Smooth muscle cell of the brain vasculature (primary cell): ENCODE results near the gene FMO4.
"Not testable (repeated sequence)": the region's sequence is repeated elsewhere in the genome, so short reads cannot be mapped to it uniquely, and the experiment has no call there.

ENCODE experiments used
- DNase-seq: peaks from one replicate; pipeline ENCODE4 v3.0.0-alpha.2; 2012; ENCODE audit warnings: low read depth, low spot score

Gene FMO4

DNA sequence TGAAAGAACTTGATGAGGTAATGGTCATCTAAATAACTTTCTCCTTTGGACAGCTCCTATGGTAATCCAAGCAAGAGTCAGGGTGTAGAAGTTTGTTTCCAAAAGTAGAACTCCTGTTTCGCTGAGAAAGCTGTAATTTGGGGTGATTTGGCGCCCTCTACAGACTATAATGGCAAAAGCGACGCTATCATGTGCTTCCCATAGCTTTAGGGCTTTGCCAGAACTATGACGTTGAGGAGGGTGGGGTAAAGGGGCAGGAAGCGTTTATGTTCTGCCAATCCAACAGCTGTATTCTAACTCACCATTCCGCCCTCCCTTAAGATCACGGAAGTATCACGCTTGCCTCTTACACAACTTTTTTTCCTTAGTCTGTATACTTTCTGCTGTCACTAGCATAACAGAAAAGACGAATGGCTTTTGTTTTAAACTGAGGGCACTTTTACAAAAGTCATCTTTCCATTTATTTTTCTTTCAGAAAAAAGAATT is at the start of gene FMO4:
FMO4 (plus strand) TSS at position 349 of the 486 bp plus-strand sequence. CDS start 5,643 bp downstream, outside the sequence.
- DNase-seq = peak; percentile 95

GRCh38 chr1:171265686-171266085 is 48.3 kb upstream of the FMO4 start:
- DNase-seq = no peak

DNA sequence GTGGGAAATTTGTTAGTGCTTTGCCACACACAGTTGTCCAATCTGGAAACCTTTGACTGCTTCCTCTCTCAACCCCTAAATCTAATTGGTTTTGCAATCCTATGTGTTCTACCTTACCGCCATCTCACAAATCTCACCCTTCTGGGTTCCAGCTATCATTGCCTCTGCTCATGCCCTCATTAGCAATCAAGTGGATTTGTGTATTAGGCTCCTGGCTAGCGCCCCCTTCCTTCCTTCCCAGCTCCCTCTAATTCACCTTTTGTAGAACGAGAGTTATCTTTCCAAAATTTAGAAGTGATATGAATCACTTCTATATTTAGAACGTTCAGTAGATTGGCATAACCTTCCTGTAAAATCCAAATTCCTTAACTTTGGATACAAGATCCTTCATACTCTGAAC is 47.1 kb upstream of the FMO4 start:
- no peak for DNase-seq

DNA sequence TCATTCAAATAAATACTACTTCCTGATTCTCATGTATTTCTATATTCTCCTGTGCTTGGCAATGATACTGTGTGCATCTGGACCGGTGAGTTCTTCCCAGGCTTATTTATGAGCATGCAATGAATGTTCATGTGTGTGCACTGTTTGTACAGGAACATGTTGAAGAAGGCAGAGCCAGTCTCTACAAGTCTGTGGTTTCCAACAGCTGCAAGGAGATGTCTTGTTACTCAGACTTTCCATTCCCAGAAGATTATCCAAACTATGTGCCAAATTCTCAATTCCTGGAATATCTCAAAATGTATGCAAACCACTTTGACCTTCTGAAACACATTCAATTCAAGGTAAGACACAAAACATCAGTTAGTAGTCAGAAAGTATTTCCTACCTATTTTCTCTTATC is 46.6 kb upstream of the FMO4 start:
- no peak for DNase-seq

GRCh38 chr1:171270806-171271205 is 43.2 kb upstream of the FMO4 start:
- DNase-seq = no peak

DNA sequence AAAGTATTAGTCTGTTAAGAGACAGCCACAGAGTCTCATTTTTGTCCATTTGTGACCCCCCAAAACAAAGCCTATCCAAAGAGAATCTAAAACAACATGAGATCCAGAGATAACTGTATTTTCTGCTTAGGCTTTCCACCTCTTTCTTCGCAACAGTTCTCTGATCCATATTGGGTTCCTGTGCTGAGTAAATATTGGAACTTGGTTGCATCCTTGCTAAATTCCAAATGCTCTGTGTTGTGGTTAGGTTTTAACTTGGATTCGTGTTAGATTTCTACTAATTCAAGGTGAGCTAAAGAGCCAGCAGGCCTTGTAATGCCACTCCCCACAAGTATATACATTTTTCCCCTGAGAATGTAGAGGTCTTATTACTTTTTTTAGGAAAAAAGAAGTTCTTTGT is 36.4 kb upstream of the FMO4 start:
- no peak for DNase-seq

GRCh38 chr1:171279234-171279633 is 34.7 kb upstream of the FMO4 start:
- DNase-seq = no peak

- no peak for DNase-seq
These were observed 34.3 kb upstream of the FMO4 start for GRCh38 chr1:171279678-171280077.

DNA sequence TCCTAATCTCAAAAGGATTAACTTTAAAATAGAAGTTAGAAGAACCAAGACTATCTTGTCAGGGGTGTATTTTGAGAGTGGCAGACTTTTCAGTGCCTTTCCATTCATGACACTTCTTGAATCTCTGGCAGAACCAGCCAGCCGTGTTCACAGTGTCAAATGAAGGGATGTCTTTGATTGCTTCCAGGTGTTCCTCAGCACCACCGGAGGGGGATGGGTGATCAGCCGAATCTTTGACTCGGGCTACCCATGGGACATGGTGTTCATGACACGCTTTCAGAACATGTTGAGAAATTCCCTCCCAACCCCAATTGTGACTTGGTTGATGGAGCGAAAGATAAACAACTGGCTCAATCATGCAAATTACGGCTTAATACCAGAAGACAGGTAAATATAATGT is 33.4 kb upstream of the FMO4 start:
- DNase-seq = no peak

DNA sequence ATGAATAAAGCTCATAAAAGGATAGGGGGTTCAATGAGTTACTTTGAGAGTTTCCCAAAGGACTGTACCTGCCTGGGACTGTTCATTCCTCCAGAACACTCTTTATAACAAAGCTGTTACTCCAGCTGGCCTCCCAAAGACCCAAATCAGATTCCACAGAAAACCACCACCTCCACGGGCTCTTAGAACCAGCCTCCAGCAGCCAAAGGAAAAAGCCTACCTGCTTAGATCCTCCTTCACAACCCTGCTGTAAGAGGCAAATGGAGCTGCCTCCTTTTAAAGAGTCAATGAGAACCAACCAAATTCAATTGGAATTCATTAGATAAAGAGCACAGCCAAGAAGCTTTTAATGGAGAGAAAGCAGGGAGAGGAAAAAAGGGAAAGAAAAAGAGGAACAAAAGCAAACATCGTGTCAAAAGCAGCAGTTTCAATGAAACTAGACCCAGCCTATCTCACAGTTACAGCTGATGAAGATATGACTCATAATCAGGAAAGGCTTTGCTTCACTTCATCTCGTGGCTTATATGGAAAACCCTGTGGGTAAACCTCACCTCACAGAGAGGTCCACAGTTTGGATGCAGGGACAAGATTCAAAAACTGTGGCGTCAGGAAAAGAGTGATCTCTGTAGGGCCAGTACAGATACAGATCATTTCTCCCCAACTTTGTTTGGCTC is 27.8 kb upstream of the FMO4 start:
- no peak for DNase-seq

GRCh38 chr1:171290621-171291020 is 23.4 kb upstream of the FMO4 start:
- DNase-seq = no peak

DNA sequence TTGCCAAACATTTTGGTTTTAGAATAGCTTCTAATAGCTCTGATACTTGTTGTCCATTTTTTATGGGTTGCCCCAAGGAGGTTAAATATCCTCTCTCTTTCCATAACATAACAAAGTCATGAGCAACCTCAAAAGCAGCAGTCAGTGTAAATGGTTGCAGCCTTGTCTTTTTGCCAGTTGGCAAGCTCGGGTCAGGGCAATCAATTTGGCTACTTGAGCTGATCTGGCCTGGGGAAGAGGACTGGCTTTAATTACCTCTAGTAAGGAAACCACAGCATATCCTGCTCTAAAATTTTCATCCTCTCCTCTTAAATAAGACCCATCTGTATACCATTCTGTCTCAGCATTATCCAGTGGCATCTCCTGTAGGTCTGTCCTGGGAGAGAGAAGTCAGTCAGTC is 21.2 kb upstream of the FMO4 start:
- no peak for DNase-seq

DNA sequence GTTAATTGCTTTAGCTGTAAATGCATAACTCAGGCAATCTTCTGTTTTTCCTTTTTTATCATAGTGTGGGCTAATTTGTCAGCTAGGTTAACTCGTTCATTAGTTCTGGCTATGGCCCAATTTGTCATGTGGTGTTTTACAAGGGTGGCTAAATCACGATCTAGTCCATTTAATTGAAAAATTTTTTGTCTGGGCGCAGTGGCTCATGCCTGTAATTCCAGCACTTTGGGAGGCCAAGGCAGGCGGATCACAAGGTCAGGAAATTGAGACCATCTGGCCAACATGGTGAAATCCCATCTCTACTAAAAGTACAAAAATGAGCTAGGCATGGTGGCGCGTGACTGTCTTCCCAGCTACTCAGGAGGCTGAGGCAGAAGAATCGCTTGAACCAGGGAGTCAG is 18.6 kb upstream of the FMO4 start:
- not testable (repeated sequence) for DNase-seq

- no peak for DNase-seq
These were observed 18.2 kb upstream of the FMO4 start for GRCh38 chr1:171295821-171296220.

DNA sequence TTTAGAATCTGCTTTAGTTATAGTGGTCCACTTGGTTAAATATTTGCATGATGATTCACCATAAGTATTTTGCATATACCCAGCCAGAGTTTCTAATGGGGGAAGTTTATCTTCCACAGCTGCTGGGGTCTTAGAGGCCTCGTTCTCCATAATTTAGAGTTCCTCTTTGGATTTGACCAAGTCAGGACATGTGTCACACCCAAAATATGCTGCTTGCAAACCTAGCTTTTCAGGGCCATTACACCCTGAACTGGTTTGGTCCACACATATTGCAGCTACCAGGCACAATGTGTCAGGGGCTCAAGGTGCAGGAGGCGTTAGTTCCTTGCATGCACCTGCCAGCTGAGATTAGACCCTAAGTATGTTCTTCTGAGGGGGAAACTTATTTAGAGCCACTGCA is 17.1 kb upstream of the FMO4 start:
- no peak for DNase-seq

- DNase-seq = no peak
These were observed 15.3 kb upstream of the FMO4 start for GRCh38 chr1:171298696-171299095.

- DNase-seq = no peak
These were observed 14.6 kb upstream of the FMO4 start for GRCh38 chr1:171299342-171299741.

GRCh38 chr1:171300401-171300800 is 13.6 kb upstream of the FMO4 start:
- DNase-seq = no peak

GRCh38 chr1:171310661-171311087 is 3.3 kb upstream of the FMO4 start:
- DNase-seq = no peak

- DNase-seq = no peak
These were observed 2.0 kb upstream of the FMO4 start for GRCh38 chr1:171311771-171312558.

DNA sequence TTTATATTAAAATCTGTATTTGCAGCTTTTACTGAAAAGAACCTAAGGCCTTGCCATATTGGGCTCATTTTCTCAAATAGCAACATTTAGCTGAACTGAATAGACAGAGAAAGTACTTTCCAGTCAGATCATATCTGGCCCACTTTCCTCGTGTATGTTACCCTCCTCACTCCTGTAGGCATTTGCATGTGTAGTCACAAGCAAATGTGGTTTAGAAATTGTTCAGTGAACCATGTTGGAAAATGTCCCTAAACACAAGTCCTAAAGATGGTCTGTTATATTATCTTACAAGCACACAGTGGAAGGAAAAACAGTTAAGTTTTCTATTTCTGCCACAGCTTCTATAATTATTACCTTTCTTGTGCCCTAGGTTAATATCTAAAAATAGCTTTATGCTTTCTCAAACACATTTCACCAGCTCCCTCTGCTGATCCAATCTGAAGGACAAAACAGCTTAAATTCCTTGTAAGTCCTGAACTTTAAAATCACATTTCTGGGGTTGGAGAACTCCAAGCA is 606 bp upstream of the FMO4 start:
- DNase-seq = no peak

DNA sequence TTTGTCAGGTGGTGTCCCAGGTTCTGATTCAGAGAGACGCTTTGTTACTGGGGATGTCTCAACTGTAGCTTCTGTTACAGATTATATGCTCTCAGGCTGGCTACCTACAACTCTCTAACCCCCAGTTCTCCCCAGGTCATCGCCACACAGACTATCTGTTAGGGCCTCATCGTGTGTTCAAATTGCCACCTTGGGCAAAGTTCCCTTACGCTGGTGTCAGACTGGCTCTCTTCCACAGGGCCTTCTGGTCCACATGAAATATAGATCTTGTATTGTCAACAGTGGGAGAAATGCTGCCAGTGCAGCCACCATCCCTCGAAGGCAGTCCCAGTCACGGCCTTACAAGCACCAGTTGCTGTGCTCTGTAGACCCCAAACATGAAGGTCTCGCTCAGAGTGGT is 15.3 kb downstream of the FMO4 start:
- DNase-seq = no peak
